OCI-LY7 (cell line): ENCODE measurements around the gene DNM3. TPM values are rescaled to one million over a fixed set of nuclear protein-coding genes. Genes with fewer than 3 reads are reported as not detected.

Source experiments
- BruUV-seq: library from RNA; stranded (reverse); fragments of 400-500 nt; replicated peaks from 2 replicates; lab custom pipeline; 2021; lab: Mats Ljungman, UMichigan
- CTCF ChIA-PET: fragments of 300-600 bp; sonication (Branson Sonifier 250); formaldehyde crosslinking; loops from one replicate; lab custom pipeline; 2022; ENCODE audit warnings: antibody characterized with exemption; ENCODE audit not compliant: unreplicated experiment; lab: Charles Lee
- POLR2A ChIA-PET: fragments of 300-600 bp; sonication (Branson Sonifier 250); formaldehyde crosslinking; loops from one replicate; lab custom pipeline; 2022; ENCODE audit warnings: antibody characterized with exemption; lab: Charles Lee
- DNase-seq: peaks from one replicate; pipeline ENCODE4 v3.0.0-alpha.2; 2015; ENCODE audit warnings: low spot score
- H2AFZ ChIP-seq: fragments of 200-600 bp; sonication (generic), shearing (Covaris generic); 2 replicates; pipeline ENCODE4 v1.6.1; 2014; ENCODE audit warnings: mild to moderate bottlenecking, antibody characterized with exemption, low read length, moderate library complexity
- H3K27ac ChIP-seq: fragments of 200-600 bp; sonication (generic); 2 replicates; pipeline ENCODE4 v1.5.1; 2014; ENCODE audit warnings: mixed run types, low read depth, mild to moderate bottlenecking, moderate library complexity, low read length, inconsistent platforms; ENCODE audit not compliant: poor library complexity, severe bottlenecking
- H3K36me3 ChIP-seq: fragments of 200-600 bp; sonication (generic); 2 replicates; pipeline ENCODE4 v1.6.1; 2014; ENCODE audit warnings: mild to moderate bottlenecking, antibody characterized with exemption, low read length, moderate library complexity, mixed read lengths; ENCODE audit not compliant: insufficient read depth
- H3K4me1 ChIP-seq: fragments of 200-600 bp; sonication (generic); 2 replicates; pipeline ENCODE4 v1.5.1; 2014; ENCODE audit warnings: mild to moderate bottlenecking, low read length; ENCODE audit not compliant: insufficient read depth, poor library complexity, severe bottlenecking
- H3K4me2 ChIP-seq: fragments of 200-600 bp; sonication (generic); 2 replicates; pipeline ENCODE4 v1.6.1; 2014; ENCODE audit warnings: mild to moderate bottlenecking, low read length
- H3K4me3 ChIP-seq: fragments of 200-600 bp; sonication (generic); 2 replicates; pipeline ENCODE4 v1.5.1; 2014; ENCODE audit warnings: mild to moderate bottlenecking, low read depth, low read length; ENCODE audit not compliant: poor library complexity, severe bottlenecking
- H3K79me2 ChIP-seq: fragments of 200-600 bp; sonication (generic); 2 replicates; pipeline ENCODE4 v1.6.1; 2016; ENCODE audit warnings: low read depth, mild to moderate bottlenecking, low read length, moderate library complexity, mixed read lengths; ENCODE audit not compliant: insufficient read depth
- H3K9me2 ChIP-seq: fragments of 200-600 bp; sonication (generic); 2 replicates; pipeline ENCODE4 v1.6.1; 2016; ENCODE audit warnings: mild to moderate bottlenecking, low read length, mixed read lengths; ENCODE audit not compliant: insufficient read depth
- H3K9me3 ChIP-seq: fragments of 200-600 bp; sonication (generic); 2 replicates; pipeline ENCODE4 v1.6.1; 2014; ENCODE audit warnings: mild to moderate bottlenecking, mixed run types, low read length, mixed read lengths
- H4K20me1 ChIP-seq: fragments of 200-600 bp; sonication (generic); 2 replicates; pipeline ENCODE4 v1.6.1; 2014; ENCODE audit warnings: mild to moderate bottlenecking, antibody characterized with exemption, low read length, moderate library complexity, mixed read lengths; ENCODE audit not compliant: insufficient read depth
- EZH2phosphoT487 ChIP-seq: fragments of 200-600 bp; sonication (generic); IDR thresholded peaks from 2 replicates; pipeline ENCODE4 v1.6.1; 2018; ENCODE audit warnings: low read depth, borderline replicate concordance, mild to moderate bottlenecking, mixed run types, antibody characterized with exemption, low read length, moderate library complexity, mixed read lengths
- intact Hi-C: fragments of 100-400 bp; cut with micrococcal nuclease; formaldehyde crosslinking; loops from one replicate; pipeline ENCODE4 v1.10.0; 2022; ENCODE audit not compliant: unreplicated experiment
- total RNA-seq, 2 experiments: library from RNA; depleted of rRNA in 1 of 2; stranded (reverse); fragments of >200 nt in 1 of 2; shearing (Covaris generic) in 1 of 2; gene quantifications; 2 replicates each; pipeline ENCODE4 v1.2.3, GENCODE V29; 2014 to 2022
- TF ChIP-seq, protein P1 (sequence below): fragments of 200-600 bp; sonication (generic); conservative IDR thresholded peaks from 2 replicates; pipeline ENCODE4 v1.5.1; 2014; ENCODE audit warnings: mild to moderate bottlenecking, antibody characterized with exemption, low read length, moderate library complexity, mixed read lengths

DNM3 gene
- total RNA-seq, 2 experiments from 2014 or later = 0.47 to 0.61 TPM

DNA sequence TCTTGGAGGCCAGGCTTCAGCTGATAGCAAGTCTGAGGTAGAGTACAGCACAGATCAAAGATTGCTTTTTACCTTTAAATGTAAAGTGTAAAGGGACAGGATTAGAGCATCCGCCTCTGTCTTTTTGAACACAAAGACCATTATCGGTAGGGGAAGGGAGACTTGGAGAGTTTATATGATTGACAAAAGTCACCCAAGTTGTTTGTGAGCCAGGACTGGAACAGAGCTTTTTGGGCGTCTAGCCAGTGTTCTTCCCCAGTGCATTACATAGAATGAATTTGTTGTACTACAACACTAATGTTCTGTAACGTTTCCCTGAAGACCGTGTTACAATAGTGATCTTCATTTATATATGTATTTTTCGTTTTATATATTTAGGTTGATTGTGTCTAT is 611.9 kb downstream of the DNM3 start:
- TF ChIP-seq, protein P1, sequence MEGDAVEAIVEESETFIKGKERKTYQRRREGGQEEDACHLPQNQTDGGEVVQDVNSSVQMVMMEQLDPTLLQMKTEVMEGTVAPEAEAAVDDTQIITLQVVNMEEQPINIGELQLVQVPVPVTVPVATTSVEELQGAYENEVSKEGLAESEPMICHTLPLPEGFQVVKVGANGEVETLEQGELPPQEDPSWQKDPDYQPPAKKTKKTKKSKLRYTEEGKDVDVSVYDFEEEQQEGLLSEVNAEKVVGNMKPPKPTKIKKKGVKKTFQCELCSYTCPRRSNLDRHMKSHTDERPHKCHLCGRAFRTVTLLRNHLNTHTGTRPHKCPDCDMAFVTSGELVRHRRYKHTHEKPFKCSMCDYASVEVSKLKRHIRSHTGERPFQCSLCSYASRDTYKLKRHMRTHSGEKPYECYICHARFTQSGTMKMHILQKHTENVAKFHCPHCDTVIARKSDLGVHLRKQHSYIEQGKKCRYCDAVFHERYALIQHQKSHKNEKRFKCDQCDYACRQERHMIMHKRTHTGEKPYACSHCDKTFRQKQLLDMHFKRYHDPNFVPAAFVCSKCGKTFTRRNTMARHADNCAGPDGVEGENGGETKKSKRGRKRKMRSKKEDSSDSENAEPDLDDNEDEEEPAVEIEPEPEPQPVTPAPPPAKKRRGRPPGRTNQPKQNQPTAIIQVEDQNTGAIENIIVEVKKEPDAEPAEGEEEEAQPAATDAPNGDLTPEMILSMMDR = no peak
- TF ChIP-seq EZH2phosphoT487 = no peak
- Histone ChIP-seq H3K4me3 (no peak overlapping the region), H3K79me2 (no peaks in the 10 kb centered on the region), H3K36me3 (no peaks in the 10 kb centered on the region), H3K9me2 (no peaks in the 10 kb centered on the region), H3K27ac (no peak overlapping the region), H2AFZ (no peak overlapping the region), H3K4me2 (no peak overlapping the region), H3K9me3 (no peaks in the 10 kb centered on the region), H3K4me1 (no peaks in the 10 kb centered on the region), H4K20me1 (no peaks in the 10 kb centered on the region)
- BruUV-seq = no TSS peak
- intact Hi-C loops = loop anchor here (10.0 kb wide), 1 partner anchor 152 kb away; no protein-coding TSS in a partner anchor
- DNase-seq = no peak
- POLR2A ChIA-PET = interaction anchor here (1.0 kb wide), 1 partner anchor 9 kb away, joined by 4 read pairs; the partner anchor contains the start of gene PIGC
- CTCF ChIA-PET = no interaction called here

DNA sequence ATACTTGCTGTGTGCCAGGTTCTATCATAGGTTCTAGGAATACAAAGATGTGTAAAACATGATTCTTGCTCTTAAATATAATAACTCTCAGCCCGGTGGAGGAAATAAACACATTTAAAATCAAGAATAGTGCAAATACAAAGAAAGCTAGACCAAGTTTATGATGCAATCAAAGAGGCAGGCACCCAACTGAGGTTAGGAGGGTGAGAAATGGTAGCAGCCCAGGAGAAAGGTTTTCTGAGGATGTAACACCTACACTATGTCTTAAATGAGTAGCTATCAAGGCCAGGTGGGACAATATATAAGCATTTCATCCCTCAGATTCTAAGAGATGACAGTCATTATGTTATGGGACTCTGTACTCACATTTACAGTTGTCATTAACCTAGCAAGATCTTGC is 612.3 kb downstream of the DNM3 start:
- no peaks in the 10 kb centered on the region for H3K79me2 ChIP-seq
- TF ChIP-seq, protein P1 = no peak
- no peak for TF ChIP-seq EZH2phosphoT487
- no peak for DNase-seq
- H3K36me3 ChIP-seq = no peaks in the 10 kb centered on the region
- no peak overlapping the region for H3K4me2 ChIP-seq
- no peaks in the 10 kb centered on the region for H3K9me3 ChIP-seq
- ChIA-PET POLR2A (interaction anchor here (1.0 kb wide), 1 partner anchor 9 kb away, joined by 4 read pairs; the partner anchor contains the start of gene PIGC), CTCF (no interaction called here)
- intact Hi-C loops = loop anchor here (10.0 kb wide), 1 partner anchor 151 kb away; no protein-coding TSS in a partner anchor
- no TSS peak for BruUV-seq
- no peaks in the 10 kb centered on the region for H3K9me2 ChIP-seq
- H4K20me1 ChIP-seq = no peaks in the 10 kb centered on the region
- no peak overlapping the region for H2AFZ ChIP-seq
- no peaks in the 10 kb centered on the region for H3K4me1 ChIP-seq
- H3K27ac ChIP-seq = no peak overlapping the region
- H3K4me3 ChIP-seq = no peak overlapping the region

DNA sequence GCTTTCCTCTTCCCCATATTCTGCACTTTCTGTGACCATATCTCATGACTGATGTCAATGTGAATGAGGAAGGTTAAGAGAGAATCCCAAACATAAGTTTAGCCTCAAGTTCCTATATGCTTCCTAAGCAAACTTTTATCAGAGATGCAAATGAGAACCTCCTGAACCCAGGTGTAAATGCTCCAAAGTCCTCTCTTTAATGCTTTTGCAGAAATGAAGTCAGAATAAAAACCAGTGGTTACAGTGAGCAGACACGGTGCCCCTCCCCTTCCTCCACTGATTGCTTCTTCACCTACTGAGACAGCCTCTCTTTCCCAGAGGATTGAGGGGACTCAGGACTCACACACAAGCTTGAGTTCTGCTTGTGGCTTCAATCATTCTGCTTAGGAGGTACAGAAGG is 614.2 kb downstream of the DNM3 start:
- Histone ChIP-seq H3K9me3 (no peaks in the 10 kb centered on the region), H3K27ac (no peak overlapping the region), H3K36me3 (no peaks in the 10 kb centered on the region), H3K4me2 (no peak overlapping the region), H3K9me2 (no peaks in the 10 kb centered on the region), H3K4me3 (no peak overlapping the region), H2AFZ (no peak overlapping the region), H4K20me1 (no peaks in the 10 kb centered on the region), H3K4me1 (no peaks in the 10 kb centered on the region), H3K79me2 (no peaks in the 10 kb centered on the region)
- ChIA-PET CTCF (no interaction called here), POLR2A (no interaction called here)
- no peak for DNase-seq
- TF ChIP-seq, protein P1 = no peak
- no peak for TF ChIP-seq EZH2phosphoT487
- no TSS peak for BruUV-seq
- intact Hi-C loops = loop anchor here (10.0 kb wide), 1 partner anchor 149 kb away; no protein-coding TSS in a partner anchor
